Astrocyte of the cerebellum (primary cell): Measurements from ENCODE around the gene COL19A1.

ENCODE experiments used
- DNase-seq: peaks from one replicate; pipeline ENCODE4 v3.0.0-alpha.2; 2011; ENCODE audit warnings: low read depth
- H3K4me3 ChIP-seq: 2 replicates; pipeline ENCODE4 v1.5.1; 2011; ENCODE audit warnings: mild to moderate bottlenecking, low read depth, low read length, moderate library complexity
- CTCF ChIP-seq: IDR thresholded peaks from 2 replicates; pipeline ENCODE4 v1.5.1; 2012; ENCODE audit warnings: low read length, low read depth, moderate library complexity, mild to moderate bottlenecking; ENCODE audit errors: missing control alignments
- in situ Hi-C: cut with HindIII; loops from 2 replicates; pipeline ENCODE4 v1.10.0; 2017; ENCODE audit warnings: low sequenced_read_pairs

COL19A1 gene

GRCh38 chr6:70166088-70166958, 300.0 kb downstream of the COL19A1 start:
- in situ Hi-C loops, result no loop called here
- H3K4me3 ChIP-seq, result peak overlapping the region; percentile 10
- peak; percentile 6 for DNase-seq

GRCh38 chr6:70168681-70169377, 302.5 kb downstream of the COL19A1 start:
- no peak for DNase-seq
- H3K4me3 ChIP-seq, result no peak overlapping the region
- no peak for TF ChIP-seq CTCF
- in situ Hi-C loops, result no loop called here

More at GRCh38 chr6:70166088-70166958, 300.0 kb downstream of the COL19A1 start:
- TF ChIP-seq CTCF, result peak; percentile 81

GRCh38 chr6:70171236-70171635, 304.9 kb downstream of the COL19A1 start:
- in situ Hi-C loops, result no loop called here
- no peak for DNase-seq
- TF ChIP-seq CTCF, result no peak
- no peak overlapping the region for H3K4me3 ChIP-seq

- H3K4me3 ChIP-seq, result no peak overlapping the region
- DNase-seq, result no peak
- in situ Hi-C loops, result no loop called here
- TF ChIP-seq CTCF, result no peak
Observed at GRCh38 chr6:70172252-70172651, 305.9 kb downstream of the COL19A1 start.

GRCh38 chr6:70175770-70176169, 309.4 kb downstream of the COL19A1 start:
- H3K4me3 ChIP-seq, result no peak overlapping the region
- no peak for TF ChIP-seq CTCF
- DNase-seq, result no peak
- in situ Hi-C loops, result no loop called here

GRCh38 chr6:70176842-70177550, 310.6 kb downstream of the COL19A1 start:
- no peak overlapping the region for H3K4me3 ChIP-seq
- TF ChIP-seq CTCF, result no peak
- DNase-seq, result no peak
- in situ Hi-C loops, result no loop called here
